H9 (cell line): ENCODE results near the gene ELFN2. TPM values are rescaled to one million over a fixed set of nuclear protein-coding genes. Genes with fewer than 3 reads are reported as not detected.
A peak's percentile ranks its signal among the peaks of the same experiment; 100 is the strongest.

ENCODE experiments used
- DNase-seq: peaks from one replicate; pipeline ENCODE4 v3.0.0-alpha.2; 2017
- H2AFZ ChIP-seq: one replicate; pipeline ENCODE4 v1.6.1; 2013; ENCODE audit warnings: mild to moderate bottlenecking, low read length, control low read depth, moderate library complexity
- H2AK5ac ChIP-seq: 2 replicates; pipeline ENCODE4 v1.6.1; 2013; ENCODE audit warnings: low read length, control low read depth, mixed read lengths; ENCODE audit not compliant: insufficient read length
- H2BK120ac ChIP-seq: one replicate; pipeline ENCODE4 v1.6.1; 2013; ENCODE audit warnings: low read depth, mild to moderate bottlenecking, low read length, control low read depth, inconsistent platforms; ENCODE audit not compliant: poor library complexity, severe bottlenecking
- H2BK12ac ChIP-seq: 2 replicates; pipeline ENCODE4 v1.6.1; 2013; ENCODE audit warnings: low read length, control low read depth, mixed read lengths, low read depth; ENCODE audit not compliant: insufficient read length
- H2BK15ac ChIP-seq: 2 replicates; pipeline ENCODE4 v1.6.1; 2013; ENCODE audit warnings: low read depth, low read length, control low read depth
- H2BK20ac ChIP-seq: one replicate; pipeline ENCODE4 v1.6.1; 2013; ENCODE audit warnings: low read depth, mild to moderate bottlenecking, low read length, control low read depth, inconsistent platforms; ENCODE audit not compliant: poor library complexity, severe bottlenecking
- H2BK5ac ChIP-seq: 2 replicates; pipeline ENCODE4 v1.6.1; 2013; ENCODE audit warnings: low read length, control low read depth, mixed read lengths; ENCODE audit not compliant: insufficient read length
- H3K14ac ChIP-seq: 2 replicates; pipeline ENCODE4 v1.6.1; 2013; ENCODE audit warnings: low read length, control low read depth; ENCODE audit not compliant: insufficient read depth
- H3K18ac ChIP-seq: 2 replicates; pipeline ENCODE4 v1.6.1; 2013; ENCODE audit warnings: low read depth, mild to moderate bottlenecking, mixed read lengths, low read length, control low read depth; ENCODE audit not compliant: insufficient read length
- H3K23ac ChIP-seq: 2 replicates; pipeline ENCODE4 v1.6.1; 2013; ENCODE audit warnings: low read length, control low read depth, mixed read lengths, low read depth; ENCODE audit not compliant: insufficient read length
- H3K23me2 ChIP-seq: 2 replicates; pipeline ENCODE4 v1.6.1; 2013; ENCODE audit warnings: low read depth, mild to moderate bottlenecking, mixed read lengths, low read length, control low read depth; ENCODE audit not compliant: insufficient read length, poor library complexity, severe bottlenecking
- H3K27ac ChIP-seq: 2 replicates; pipeline ENCODE4 v1.5.1; 2013; ENCODE audit warnings: low read length, control low read depth, mixed read lengths, low read depth; ENCODE audit not compliant: insufficient read length
- H3K27me3 ChIP-seq: 2 replicates; pipeline ENCODE4 v1.6.1; 2013; ENCODE audit warnings: low read length, control low read depth, inconsistent platforms; ENCODE audit not compliant: insufficient read depth
- H3K4ac ChIP-seq: 2 replicates; pipeline ENCODE4 v1.6.1; 2013; ENCODE audit warnings: low read depth, mild to moderate bottlenecking, control low read depth, inconsistent platforms, low read length, moderate library complexity
- H3K4me1 ChIP-seq: 2 replicates; pipeline ENCODE4 v1.6.1; 2013; ENCODE audit warnings: low read length, control low read depth, inconsistent platforms; ENCODE audit not compliant: insufficient read depth
- H3K4me2 ChIP-seq: 2 replicates; pipeline ENCODE4 v1.6.1; 2013; ENCODE audit warnings: low read length, control low read depth, mixed read lengths; ENCODE audit not compliant: insufficient read length, insufficient read depth
- H3K56ac ChIP-seq: 2 replicates; pipeline ENCODE4 v1.6.1; 2013; ENCODE audit warnings: low read depth, mild to moderate bottlenecking, mixed read lengths, low read length, control low read depth; ENCODE audit not compliant: insufficient read length
- H3K79me1 ChIP-seq: 2 replicates; pipeline ENCODE4 v1.6.1; 2013; ENCODE audit warnings: low read depth, mild to moderate bottlenecking, moderate library complexity, low read length, control low read depth, inconsistent platforms; ENCODE audit not compliant: insufficient read depth, poor library complexity, severe bottlenecking
- H3K79me2 ChIP-seq: 2 replicates; pipeline ENCODE4 v1.6.1; 2013; ENCODE audit warnings: low read length, control low read depth, inconsistent platforms; ENCODE audit not compliant: insufficient read depth
- H3K9ac ChIP-seq: 2 replicates; pipeline ENCODE4 v1.6.1; 2013; ENCODE audit warnings: low read length, control low read depth, mixed read lengths; ENCODE audit not compliant: insufficient read length; ENCODE audit errors: extremely low read depth
- H3K9me3 ChIP-seq: one replicate; pipeline ENCODE4 v1.6.1; 2013; ENCODE audit warnings: low read depth, low read length, inconsistent platforms; ENCODE audit not compliant: control insufficient read depth
- H3T11ph ChIP-seq: one replicate; pipeline ENCODE4 v1.6.1; 2013; ENCODE audit warnings: mild to moderate bottlenecking, low read length, control low read depth, inconsistent platforms
- H4K20me1 ChIP-seq: one replicate; pipeline ENCODE4 v1.6.1; 2013; ENCODE audit not compliant: control insufficient read depth, insufficient read length, insufficient read depth
- H4K5ac ChIP-seq: 2 replicates; pipeline ENCODE4 v1.6.1; 2013; ENCODE audit warnings: low read depth, mild to moderate bottlenecking, mixed read lengths, low read length, control low read depth; ENCODE audit not compliant: insufficient read length
- H4K8ac ChIP-seq: replicated peaks from 2 replicates; pipeline ENCODE4 v1.6.1; 2013; ENCODE audit warnings: low read length, control low read depth, mixed read lengths, low read depth; ENCODE audit not compliant: insufficient read length
- H4K91ac ChIP-seq: 2 replicates; pipeline ENCODE4 v1.6.1; 2013; ENCODE audit warnings: low read depth, mild to moderate bottlenecking, moderate library complexity, mixed read lengths, low read length, control low read depth; ENCODE audit not compliant: insufficient read length
- H3K27ac Mint-ChIP-seq, 3 experiments: 2 replicates in 2 of 3; 3 replicates in 1 of 3; pipeline ENCODE4 v1.8.0; 2020 to 2021; ENCODE audit warnings: mixed read lengths in 3 of 3, mild to moderate bottlenecking in 1 of 3, moderate library complexity in 1 of 3
- H3K27me3 Mint-ChIP-seq: 2 replicates; pipeline ENCODE4 v1.8.0; 2021; ENCODE audit warnings: low read depth, mild to moderate bottlenecking, moderate library complexity, mixed read lengths
- H3K36me3 Mint-ChIP-seq, 3 experiments: 2 replicates in 2 of 3; 3 replicates in 1 of 3; pipeline ENCODE4 v1.8.0; 2020 to 2021; ENCODE audit warnings: low read depth in 3 of 3, mixed read lengths in 3 of 3; ENCODE audit not compliant: insufficient read depth in 1 of 3
- H3K4me1 Mint-ChIP-seq, 2 experiments: 2 replicates each; pipeline ENCODE4 v1.8.0; 2020; ENCODE audit warnings: mixed read lengths in 2 of 2
- H3K4me3 Mint-ChIP-seq, 2 experiments: 2 replicates in 1 of 2; 3 replicates in 1 of 2; pipeline ENCODE4 v1.8.0; 2020 to 2021; ENCODE audit warnings: mild to moderate bottlenecking in 2 of 2, mixed read lengths in 2 of 2, moderate library complexity in 1 of 2
- H3K9me3 Mint-ChIP-seq, 2 experiments: 2 replicates in 1 of 2; 3 replicates in 1 of 2; pipeline ENCODE4 v1.8.0; 2020; ENCODE audit warnings: mild to moderate bottlenecking in 2 of 2, mixed read lengths in 2 of 2, moderate library complexity in 1 of 2
- WGBS: extraction: QIAGEN DNeasy Blood & Tissue Kit; methylation state at CpG from one replicate; pipeline ENCODE4 v1.1.7; 2013; ENCODE audit warnings: missing lambda C conversion rate, low lambda C conversion rate, mixed read lengths; ENCODE audit not compliant: insufficient read length; ENCODE audit errors: extremely low coverage; 5-methylcytosine and 5-hydroxymethylcytosine counted together
- total RNA-seq: library from RNA; stranded (reverse); gene quantifications from 2 replicates; pipeline ENCODE4 v1.2.1, GENCODE V29; 2021
- TF ChIP-seq, protein P1 (sequence below): fragments of 200-600 bp; sonication (generic); conservative IDR thresholded peaks from 3 replicates; pipeline ENCODE4 v1.8.0; 2021; ENCODE audit warnings: antibody characterized with exemption, mild to moderate bottlenecking

ELFN2 gene
- total RNA-seq, 1 experiment from 2014 or later: 0.70 TPM

DNA sequence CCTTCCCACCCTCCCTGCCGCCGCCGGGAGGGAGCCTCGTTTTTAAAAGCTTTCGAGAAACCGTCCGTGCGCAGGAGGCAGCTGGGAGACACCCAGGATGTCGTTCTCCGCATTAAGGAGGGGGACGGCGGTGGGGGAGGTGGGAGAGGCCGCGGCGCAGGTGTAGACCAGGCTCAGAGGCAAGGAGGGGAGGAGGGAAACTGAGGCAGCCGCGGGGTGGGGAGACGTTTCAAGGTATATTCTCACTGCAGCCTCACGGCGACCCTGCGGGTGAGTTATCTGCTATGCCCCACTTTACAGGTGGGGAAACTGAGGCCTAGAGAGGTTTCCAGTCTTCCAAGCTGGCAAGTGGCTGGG is 102.3 kb downstream of the ELFN2 start:
- no peak overlapping the region for H3K9ac ChIP-seq
- peak overlapping the region in 1 of 2 experiments; percentile 50; a peak in 1 of 5 replicates for H3K4me3 Mint-ChIP-seq
- no peaks in the 10 kb centered on the region for H3K79me2 ChIP-seq
- H2BK12ac ChIP-seq: no peak overlapping the region
- H2AFZ ChIP-seq: no peak overlapping the region
- H3K79me1 ChIP-seq: no peaks in the 10 kb centered on the region
- TF ChIP-seq, protein P1, sequence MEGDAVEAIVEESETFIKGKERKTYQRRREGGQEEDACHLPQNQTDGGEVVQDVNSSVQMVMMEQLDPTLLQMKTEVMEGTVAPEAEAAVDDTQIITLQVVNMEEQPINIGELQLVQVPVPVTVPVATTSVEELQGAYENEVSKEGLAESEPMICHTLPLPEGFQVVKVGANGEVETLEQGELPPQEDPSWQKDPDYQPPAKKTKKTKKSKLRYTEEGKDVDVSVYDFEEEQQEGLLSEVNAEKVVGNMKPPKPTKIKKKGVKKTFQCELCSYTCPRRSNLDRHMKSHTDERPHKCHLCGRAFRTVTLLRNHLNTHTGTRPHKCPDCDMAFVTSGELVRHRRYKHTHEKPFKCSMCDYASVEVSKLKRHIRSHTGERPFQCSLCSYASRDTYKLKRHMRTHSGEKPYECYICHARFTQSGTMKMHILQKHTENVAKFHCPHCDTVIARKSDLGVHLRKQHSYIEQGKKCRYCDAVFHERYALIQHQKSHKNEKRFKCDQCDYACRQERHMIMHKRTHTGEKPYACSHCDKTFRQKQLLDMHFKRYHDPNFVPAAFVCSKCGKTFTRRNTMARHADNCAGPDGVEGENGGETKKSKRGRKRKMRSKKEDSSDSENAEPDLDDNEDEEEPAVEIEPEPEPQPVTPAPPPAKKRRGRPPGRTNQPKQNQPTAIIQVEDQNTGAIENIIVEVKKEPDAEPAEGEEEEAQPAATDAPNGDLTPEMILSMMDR: no peak
- H3T11ph ChIP-seq: no peak overlapping the region
- no peaks in the 10 kb centered on the region for H3K9me3 ChIP-seq
- no peak overlapping the region for H2BK5ac ChIP-seq
- H4K91ac ChIP-seq: no peak overlapping the region
- DNase-seq: no peak
- peaks cover 28 to 49% of the 10 kb centered on the region in 2 experiments for H3K4me1 Mint-ChIP-seq
- H3K18ac ChIP-seq: no peak overlapping the region
- no peak overlapping the region for H3K23ac ChIP-seq
- H2BK20ac ChIP-seq: no peak overlapping the region
- no peak overlapping the region for H4K5ac ChIP-seq
- no peak overlapping the region for H3K27ac Mint-ChIP-seq
- no peaks in the 10 kb centered on the region for H3K23me2 ChIP-seq
- H3K4ac ChIP-seq: no peak overlapping the region
- WGBS: no CpG with 5 or more reads among the region's 21 CpGs
- no peaks in the 10 kb centered on the region for H4K20me1 ChIP-seq
- no peak overlapping the region for H2BK15ac ChIP-seq
- no peak overlapping the region for H3K27ac ChIP-seq
- H3K4me1 ChIP-seq: no peaks in the 10 kb centered on the region; the same call in 1 of the 2 replicates
- no peaks in the 10 kb centered on the region for H3K36me3 Mint-ChIP-seq
- H3K56ac ChIP-seq: no peak overlapping the region
- H3K14ac ChIP-seq: no peak overlapping the region
- H2BK120ac ChIP-seq: no peak overlapping the region
- no peak overlapping the region for H4K8ac ChIP-seq
- peak overlapping the region; percentile 30 for H3K4me2 ChIP-seq
- peaks cover 0 to 2% of the 10 kb centered on the region in 2 experiments; a peak in 3 of 5 replicates for H3K9me3 Mint-ChIP-seq
- H2AK5ac ChIP-seq: no peak overlapping the region
- no peaks in the 10 kb centered on the region; the same call in 1 of the 2 replicates for H3K27me3 ChIP-seq
- H3K27me3 Mint-ChIP-seq: peaks cover 88% of the 10 kb centered on the region
